Measurements from ENCODE around the gene HNRNPL.
"Not testable (repeated sequence)": the region's sequence is repeated elsewhere in the genome, so short reads cannot be mapped to it uniquely, and the experiment has no call there.

Gene HNRNPL

DNA sequence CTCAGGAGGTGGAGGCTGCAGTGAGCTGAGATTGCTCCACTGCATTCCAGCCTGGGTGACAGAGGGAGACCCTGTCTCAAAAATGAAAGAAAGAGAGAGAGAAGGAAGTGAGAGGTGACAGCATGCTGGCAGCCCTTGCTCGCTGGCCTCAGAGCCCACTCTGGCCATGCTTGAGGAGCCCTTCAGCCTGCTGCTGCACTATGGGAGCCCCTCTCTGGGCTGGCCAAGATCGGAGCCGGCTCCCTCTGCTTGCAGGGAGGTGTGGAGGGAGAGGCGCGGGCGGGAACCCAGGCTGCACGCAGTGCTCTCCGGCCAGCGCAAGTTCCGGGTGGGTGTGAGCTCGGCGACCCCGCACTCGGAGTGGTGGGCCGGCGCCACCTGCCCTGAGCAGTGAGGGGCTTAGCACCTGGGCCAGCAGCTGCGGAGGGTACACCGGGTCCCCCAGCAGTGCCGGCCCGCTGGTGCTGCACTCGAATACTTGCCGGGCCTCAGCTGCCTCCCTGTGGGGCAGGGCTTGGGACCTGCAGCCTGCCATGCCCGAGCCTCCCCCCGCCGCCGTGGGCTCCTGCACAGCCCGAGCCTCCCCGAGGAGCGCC, 28.5 kb downstream of the HNRNPL start:
- not testable (repeated sequence) for DNase-seq

DNA sequence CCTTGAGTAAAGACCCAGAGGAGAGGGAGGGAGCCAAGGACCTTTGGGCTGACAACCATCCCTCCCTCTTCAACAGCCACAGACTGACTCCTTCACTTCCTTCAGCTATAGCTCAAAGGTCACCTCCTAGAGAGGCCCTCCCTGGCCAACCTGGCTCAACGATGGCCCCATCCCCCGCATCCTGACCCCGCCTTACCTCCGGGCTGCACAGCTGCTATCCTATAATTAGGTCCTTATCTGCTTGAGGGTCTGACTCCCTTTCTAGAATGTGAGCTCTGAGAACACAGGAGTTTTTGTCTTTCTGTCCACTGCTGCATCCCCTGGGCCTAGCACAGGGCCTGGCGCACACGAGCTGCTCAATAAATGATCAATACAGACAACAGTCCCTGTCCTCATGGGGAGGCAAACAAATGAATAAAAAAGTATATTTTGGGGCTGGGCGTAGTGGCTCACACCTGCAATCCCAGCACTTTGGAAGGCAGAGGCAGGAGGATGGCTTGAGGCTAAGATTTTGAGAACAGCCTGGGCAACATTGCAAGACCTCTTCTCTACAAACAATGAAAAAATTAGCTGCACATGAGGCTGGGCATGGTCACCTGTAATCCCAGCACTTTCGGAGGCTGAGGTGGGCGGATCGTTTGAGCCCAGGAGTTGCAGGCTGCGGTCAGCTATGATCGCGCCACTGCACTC, 30.4 kb downstream of the HNRNPL start:
- DNase-seq: no peak

DNA sequence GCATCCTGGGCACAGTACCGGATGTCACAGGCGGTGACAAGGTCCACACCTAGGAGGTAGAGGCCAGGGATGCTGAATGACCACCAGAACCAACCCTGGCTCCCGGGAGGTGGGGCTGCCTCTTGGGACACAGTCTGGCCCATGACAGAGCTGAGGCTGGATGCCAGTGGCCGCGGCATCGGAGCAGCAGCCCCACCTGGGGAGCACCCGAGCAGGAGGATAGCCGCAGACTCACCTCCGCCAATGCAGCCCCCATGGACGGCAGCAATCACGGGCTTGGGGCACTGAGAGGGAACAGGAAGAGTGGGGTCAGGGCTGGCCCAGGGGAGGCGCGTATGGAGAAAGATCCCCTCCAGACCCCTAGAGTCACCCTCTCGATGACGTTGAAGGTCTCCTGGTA, 32.7 kb downstream of the HNRNPL start:
- no peak for DNase-seq

DNA sequence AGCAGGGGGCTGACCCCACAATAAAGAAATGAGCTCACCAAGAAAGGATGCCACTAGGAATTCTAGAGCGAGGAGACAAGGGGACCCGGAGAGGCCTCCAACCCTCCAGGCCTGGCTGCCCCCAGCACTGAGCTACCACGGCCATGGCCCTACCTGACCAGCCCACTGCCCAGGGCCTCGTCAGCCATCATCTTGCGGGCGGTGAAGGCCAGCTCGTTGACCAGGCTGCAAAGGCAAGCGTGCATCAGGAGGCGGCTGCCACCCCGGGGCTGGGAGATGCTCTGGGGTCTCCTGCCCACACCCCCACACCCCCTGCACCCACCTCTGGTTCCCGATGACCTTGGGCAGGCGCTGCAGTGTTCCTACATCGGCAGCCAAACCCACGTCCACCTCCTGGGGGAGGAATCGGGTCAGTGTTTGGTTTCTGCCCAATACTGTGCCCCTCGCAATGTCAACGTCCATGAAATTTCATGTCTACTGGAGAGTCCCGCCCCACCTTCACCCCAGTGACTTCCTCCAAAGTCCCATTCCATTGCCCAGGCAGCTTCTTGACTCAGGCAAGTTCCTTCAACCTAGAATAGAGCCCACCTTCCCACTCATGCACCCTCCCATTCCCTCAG, 33.5 kb downstream of the HNRNPL start:
- no peak for DNase-seq

DNA sequence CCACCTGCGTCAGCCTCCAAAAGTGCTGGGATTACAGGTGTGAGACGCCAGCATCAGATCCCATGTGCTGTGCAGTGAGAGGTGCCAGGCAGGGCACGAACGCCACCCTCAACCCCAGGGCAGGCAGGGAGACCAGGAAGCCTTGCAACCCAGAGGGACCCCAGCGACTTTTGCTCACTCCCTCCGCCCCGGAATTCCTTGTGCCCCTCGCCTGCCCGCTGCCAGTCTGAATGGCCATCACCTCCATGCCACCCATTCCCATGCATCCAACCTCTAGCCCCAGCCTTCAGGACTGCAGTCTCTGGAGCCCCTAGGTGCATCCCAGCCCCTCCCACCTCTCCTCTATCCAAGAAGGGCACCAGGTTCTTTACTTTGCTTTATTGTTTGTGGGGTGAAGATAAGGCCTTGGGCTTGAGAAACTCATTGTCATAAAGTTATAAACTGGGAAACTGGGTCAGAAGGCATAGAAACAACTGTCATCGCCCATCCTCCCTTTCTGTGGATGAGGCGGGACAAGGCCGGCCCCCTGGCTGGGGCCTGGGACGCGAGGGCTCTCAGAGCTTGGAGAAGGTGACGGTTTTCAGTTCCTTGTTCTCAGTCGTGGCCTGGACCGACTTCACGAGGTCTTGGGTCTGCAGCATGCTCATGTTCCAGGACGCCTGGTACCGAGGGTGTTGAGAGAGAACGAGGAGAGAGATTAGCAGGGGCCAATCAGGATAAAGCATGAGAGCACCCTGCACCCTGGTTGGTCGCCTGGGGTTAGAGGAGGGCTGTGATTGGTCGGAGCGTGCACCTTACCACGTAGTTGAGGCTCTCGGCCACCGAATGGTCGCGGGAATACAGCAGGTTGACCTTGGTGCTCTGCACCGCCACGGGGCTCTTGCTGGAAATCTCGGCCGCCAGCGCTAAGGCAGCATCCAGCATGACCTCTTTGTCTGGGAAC, 34.5 kb downstream of the HNRNPL start:
- no peak for DNase-seq

DNA sequence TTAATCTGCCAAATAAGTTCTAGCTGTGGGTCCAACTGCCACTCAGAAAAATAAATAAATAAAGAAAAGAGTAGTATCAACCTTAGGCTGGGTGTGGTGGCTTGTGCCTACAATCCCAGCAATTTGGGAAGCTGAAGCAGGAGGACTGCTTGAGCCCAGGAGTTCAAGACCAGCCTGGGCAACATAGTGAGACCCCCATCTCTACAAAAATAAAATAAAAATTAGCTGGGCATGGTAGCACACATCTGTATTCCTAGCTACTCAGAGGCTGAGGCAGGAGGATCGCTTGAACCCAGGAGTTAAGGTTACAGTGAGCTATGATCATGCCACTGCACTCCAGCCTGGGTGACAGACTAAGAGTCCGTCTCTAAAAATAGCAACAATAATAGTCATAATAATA, 35.9 kb downstream of the HNRNPL start:
- DNase-seq: not testable (repeated sequence)

DNA sequence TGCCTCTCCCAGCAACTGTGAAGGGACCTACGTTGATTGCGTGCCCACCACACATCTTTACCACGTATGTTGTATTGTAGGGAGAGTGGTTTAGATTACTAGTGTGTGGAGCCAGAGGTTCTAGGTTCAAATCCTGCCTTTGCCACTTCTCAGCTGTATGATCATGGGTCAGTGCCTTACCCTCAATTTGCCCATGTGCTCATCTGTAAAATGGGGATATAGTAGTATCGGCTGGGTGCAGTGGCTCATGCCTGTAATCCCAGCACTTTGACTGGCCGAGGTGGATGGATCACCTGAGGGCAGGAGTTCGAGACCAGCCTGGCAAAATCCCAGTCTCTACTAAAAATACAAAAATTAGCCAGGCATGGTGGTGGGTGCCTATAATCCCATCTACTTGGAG, 36.5 kb downstream of the HNRNPL start:
- DNase-seq: no peak

DNA sequence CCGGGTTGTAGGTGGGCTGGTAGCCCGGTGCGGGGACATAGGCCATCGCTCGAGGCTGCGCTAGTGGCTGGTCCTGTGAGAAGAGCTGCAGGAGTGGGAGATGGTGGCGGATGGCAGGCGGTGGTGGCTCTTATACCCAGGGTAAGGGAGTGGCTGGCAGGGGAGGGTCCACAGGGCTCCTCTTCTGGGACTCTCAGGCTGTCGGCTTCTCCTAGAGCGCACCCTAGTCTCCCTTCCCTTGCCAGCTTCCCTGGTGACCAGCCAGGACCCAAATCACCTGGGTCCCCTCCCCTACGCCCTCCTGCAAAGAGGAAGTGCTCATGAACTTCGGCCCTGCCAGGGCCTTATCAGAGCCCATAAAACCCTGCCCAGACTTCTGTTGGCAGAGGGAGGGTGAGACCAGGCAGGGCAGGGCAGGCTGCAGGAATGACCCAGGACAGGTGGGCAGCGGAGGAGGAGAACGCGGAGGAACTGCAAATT, 36.9 kb downstream of the HNRNPL start, which contains the start of gene LGALS4:
Gene LGALS4 (minus strand): TSS at position 105 of the 480 bp plus-strand sequence. CDS start 59 bp downstream, at position 46.
- DNase-seq: no peak

DNA sequence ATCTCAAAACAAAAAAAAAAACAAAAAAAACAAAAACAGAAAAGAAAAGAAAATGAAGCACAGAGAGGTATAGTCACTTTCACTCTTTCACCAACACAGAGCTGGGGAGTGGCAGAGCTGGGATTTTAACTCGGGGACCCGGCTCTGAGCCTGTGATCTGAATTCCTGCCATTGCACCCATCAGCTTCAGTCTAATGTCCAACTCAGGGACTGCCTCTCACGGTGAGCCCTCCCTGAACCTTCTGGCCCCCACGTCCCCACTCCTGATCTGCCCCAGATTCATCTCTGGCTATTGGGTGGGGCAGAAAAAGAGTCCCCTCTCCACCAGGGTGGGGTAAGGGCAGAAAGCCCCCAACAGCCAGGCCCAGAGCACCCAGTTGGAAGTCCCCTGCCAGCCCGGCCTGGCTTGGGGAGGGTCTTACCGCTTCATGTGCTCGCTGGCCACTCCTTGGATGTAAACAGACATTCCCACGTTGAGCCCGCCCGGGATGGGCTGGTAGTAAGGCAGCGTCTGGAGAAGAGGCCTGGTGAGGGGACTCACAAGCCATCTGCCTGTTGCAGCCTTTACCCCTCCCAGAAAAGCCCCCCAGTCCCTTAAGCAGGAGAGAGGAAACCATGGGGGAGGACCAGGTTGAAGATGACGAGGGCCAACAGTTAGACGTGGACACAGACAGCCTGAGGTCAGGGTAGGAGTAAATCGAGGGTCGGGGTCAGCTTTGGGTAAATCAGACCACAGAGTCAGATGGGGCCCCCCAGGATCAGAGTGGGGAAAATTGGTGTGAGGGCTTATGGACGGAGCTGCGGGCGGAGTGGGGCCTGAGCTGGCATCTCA, 37.6 kb downstream of the HNRNPL start:
- no peak for DNase-seq

DNA sequence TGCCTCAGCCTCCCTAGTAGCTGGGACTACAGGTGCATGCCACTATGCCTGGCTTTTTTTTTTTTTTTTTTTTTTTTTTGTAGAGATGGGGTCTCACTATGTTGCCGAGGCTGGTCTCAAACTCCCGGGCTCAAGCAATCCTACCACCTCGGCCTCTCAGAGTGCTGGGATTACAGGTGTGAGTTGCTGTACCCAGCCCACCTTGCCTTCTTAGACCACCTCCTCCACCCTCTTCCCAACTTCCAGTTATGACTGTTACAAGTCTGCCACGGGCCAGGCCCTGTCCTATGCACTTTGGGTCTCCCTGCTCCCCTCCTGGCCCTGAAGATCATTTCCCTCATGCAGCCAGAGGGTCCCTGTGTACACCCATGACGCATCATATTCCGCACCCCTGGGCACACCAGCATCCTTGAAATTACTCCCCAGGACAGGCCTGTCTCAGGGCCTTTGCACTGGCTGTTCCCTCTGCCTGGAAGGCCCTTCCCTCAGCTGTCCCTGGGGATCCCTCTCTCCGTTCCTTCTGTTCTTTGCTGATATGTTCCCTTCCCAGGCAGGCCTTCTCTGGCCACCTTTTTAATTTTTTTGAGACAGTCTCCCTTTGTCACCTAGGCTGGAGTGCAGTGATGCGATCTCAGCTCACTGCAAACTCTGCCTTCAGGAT, 40.1 kb downstream of the HNRNPL start:
- DNase-seq: no peak

DNA sequence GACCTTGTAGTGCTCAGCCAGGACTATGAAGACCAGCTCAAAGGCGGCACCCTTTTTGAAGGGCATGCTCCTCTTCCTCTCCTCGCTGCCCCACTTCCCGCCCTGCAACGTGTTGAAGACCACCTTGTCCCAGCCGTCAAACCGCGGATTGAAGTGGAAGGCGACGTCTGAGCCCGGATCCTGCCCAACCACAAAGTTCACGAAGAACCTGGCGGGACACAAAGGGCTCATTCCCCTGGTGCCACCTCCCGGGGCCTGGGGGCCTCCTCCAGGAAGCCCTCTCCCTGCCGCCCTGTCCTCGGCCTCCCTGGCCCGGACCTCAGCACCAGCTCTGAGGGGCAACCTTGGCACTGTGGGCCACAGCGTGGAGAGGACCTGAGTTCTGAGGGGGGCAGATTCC, 41.0 kb downstream of the HNRNPL start:
- no peak for DNase-seq

DNA sequence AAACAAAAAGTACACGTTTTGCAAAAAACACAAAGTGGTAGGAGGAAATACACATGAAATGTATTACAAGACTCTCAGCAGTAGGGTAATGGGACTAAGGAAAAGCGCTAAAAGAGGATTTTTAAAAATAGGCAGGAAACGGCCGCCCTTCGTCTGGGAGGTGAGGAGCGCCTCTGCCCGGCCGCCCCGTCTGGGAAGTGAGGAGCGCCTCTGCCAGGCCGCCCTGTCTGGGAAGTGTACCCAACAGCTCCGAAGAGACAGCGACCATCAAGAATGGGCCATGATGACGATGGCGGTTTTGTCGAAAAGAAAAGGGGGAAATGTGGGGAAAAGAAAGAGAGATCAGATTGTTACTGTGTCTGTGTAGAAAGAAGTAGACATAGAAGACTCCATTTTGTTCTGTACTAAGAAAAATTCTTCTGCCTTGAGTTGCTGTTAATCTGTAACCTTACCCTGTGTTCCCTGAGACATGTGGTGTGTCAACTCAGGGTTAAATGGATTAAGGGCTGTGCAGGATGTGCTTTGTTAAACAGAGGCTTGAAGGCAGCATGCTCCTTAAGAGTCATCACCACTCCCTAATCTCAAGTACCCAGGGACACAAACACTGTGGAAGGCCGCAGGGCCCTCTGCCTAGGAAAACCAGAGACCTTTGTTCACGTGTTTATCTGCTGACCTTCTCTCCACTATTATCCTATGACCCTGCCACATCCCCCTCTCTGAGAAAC, 42.2 kb downstream of the HNRNPL start:
- not testable (repeated sequence) for DNase-seq

DNA sequence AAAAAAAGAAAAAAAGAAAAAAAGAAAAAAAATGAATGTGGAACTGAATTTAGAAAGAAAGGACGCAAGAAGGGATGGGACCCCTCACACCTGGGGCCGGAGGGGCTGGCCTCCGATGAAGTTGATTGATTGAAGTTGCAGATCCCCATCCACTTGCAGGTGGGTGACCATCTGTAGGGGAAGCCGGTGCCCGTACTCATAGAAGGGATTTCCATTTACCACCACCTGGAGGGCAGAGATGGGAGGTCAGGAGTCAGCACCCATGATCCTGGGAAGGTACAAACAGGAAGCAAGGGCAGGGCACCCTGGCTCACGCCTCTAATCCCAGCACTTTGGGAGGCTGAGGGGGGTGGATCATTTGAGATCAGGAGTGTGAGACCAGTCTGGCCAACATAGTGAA, 43.4 kb downstream of the HNRNPL start:
- no peak for DNase-seq

DNA sequence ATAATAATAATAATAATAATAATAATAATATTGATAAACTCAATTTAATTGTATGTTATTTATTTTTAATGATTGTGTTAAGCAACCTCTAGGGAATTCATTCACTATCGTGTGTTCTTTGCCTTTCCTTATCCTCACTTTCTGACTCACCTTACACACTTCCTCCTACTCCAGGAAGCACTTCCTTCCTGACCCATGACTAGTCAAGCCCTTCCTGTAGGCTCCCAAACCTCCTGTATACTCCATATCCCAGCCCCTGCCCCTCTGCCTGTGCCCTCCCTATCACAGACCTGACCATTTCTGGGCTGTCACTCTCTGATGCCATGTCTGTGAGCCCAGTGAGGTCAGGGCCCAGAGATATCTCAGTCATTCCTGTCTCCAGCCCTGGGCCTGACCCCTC, 44.6 kb downstream of the HNRNPL start:
- DNase-seq: no peak

DNA sequence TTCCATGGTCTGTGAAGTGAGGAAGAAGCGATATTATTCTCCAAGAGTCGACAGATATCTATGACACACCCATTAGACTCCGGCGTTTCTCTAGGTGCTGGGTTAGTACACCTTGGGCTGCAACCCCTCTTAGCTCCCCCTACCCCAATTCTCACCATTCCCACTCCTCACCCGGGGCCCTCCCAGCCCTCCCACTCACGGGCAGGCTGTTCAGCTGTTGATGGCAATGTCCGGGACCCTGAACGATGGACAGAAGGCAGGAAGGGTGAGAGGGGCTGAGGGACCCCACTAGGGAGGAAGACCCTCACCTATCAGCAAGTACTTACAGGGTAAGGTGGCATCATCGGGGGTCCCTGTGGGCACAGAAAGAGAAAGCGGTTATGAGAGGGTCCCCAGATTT, 46.2 kb downstream of the HNRNPL start:
- DNase-seq: no peak

DNA sequence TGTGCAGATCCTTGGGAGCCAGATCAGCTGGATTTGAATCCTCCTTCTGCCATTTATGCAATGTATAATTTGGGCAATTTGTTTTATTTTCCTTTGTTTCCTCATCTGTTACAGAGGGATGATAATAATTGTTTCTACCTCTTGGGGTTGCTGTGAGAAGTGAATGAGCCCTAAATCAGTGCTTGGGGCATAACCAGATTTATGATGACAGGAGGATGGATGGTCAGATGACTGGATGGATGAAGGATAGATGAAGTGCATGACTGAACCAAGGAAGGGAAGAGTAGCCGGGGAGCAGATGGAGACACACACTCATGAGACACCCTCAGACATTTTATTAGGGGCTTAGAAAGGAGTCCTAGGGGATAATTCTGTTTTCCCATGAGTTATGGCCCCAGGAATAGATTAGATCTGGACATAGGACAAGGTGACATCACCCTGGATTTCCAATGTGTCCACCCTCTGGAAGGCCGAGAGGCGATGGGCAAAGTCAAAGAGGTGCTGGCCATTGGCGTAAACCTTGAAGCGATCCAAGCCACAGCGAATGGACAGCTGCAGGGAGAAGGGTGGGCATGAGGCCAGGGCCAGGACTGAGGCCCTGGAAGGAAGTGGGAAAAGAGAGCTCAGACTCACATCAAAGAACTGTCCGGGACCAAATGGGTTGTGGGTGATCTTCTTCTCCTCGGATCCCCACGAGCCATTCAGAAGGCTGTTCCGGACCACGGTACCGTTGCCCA, 48.3 kb downstream of the HNRNPL start:
- no peak for DNase-seq

DNA sequence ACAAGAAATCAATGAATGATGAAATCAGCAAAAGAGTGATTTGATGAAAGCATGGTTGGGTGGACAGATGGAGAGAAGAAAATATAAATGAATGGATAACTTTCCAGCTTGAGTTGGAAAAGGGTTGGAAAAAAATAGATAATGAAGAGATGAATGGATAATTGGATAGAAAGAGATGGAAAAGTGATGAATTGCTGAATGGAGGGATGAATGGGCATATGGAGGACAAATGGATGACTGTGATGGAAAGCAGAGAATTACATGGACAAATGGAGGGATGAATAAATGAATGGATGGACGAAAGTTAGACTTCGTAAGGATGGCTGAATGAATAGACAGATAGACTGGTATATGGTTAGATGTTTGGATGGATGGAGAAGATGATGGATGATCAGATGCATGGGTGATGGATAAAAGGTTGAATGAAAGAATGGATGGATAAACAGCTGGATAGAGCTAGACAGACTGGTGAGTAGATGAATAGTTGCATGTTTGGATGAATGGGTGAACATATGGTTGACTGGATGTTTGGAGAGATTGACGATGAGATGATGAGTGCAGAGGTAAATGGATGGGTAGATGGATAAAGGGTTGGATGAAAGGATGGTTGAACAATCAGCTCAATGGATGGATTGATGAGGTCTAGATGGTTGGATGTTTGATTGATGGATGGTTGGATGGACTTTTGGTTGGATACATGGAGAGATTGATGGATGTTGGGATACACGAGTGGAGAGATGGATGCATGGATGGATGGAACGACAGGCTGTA, 49.0 kb downstream of the HNRNPL start:
- DNase-seq: no peak

DNA sequence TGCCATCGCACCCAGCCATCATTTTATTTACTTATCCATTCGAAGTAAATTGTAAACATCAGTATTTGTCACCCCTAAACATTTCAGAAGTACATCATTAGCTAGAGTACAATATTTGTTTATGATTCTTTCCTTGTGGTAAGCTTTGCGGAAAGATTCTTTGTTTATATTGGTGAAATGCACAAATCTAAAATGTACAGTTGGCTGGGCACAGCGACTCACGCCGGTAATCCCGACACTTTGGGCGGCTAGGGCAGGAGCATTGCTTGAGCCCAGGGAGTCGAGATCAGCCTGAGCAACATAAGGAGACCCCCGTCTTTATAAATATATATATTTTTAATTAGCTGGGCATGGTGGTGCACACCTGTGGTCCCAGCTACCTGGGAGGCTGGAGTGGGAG, 50.7 kb downstream of the HNRNPL start:
- DNase-seq: no peak

DNA sequence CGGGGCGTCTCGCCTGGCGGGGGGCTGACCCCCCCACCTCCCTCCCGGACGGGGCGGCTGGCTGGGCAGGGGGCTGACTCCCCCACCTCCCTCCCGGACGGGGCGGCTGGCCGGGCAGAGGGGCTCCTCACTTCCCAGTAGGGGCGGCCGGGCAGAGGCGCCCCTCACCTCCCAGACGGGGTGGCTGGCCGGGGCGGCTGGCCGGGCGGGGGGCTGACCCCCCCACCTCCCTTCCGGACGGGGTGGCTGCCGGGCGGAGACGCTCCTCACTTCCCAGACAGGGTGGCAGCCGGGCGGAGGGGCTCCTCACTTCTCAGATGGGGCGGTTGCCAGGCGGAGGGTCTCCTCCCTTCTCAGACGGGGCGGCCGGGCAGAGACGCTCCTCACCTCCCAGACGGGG, 52.0 kb downstream of the HNRNPL start:
- not testable (repeated sequence) for DNase-seq

Data from eye (tissue), 1 donor.